ENCODE measurements around the gene ETV5.

Gene ETV5

DNA sequence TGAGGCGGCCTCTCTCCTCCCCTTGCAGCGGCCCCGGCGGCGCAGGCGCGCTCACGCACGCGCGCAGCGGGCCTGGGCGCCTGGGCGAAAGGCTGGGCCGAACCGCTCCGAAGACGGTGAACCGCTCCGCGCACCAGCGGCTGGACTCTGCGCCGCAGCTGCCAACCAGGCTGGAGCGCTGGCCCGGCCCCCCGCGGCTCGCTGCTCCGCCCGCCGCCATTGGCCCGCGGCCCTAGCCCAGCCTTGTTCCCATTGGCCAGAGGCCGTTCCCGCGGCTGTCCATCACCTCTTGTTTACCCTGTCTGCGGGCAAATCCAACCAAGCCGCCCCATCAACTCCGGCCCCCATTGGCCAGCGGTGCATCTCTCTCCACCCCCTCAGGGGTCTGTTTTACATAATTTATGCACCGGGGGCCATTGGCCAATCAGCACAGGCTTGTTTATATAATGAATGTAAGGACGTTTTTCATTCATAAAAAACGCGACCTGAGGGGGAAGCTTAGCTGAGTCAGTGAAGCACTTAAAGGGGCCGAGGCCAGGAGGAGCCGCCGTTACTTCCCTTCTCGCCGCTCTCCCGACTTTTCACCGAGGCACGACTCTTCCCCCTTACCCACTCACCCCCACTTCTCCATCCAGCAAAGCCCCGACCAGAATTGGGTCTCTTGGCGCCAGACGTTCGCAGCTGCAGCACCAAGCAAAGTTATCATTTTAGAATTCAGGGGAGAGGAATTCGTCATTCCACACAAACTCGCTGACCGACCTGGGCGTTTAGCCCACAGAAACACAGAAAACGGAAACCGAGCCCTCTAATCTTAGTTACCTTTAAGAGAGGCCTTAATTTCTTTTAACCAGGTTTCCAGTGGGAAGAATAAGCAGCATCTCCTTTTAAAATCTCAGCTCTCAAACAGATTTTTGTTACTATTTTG, at the start of gene ETV5:
TSS of gene ETV5 (minus strand) at position 149 of the 925 bp plus-strand sequence. CDS start 3,221 bp downstream, outside the sequence.
- DNase-seq (ENCODE audit: low spot score) = peak; percentile 94

DNA sequence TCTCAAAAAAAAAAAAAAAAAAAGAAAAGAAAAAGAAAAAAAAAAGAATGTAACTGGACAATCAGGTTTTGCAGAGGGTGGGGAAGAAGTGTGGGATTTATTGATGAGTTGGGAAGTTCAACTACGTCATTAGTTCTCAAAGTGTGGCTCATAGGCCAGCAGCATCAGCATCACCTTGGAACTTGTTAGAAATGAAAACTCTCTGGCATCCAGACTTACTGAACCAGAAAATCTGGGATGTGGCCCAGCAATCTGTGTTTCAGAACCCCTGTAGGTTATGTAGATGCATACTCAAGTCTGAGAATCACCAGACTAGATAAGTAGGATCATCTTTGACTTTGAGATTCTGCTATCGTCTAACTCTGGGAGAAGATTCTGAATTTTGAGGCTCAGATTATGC, 45.8 kb upstream of the ETV5 start:
- DNase-seq (ENCODE audit: low spot score) = no peak

DNA sequence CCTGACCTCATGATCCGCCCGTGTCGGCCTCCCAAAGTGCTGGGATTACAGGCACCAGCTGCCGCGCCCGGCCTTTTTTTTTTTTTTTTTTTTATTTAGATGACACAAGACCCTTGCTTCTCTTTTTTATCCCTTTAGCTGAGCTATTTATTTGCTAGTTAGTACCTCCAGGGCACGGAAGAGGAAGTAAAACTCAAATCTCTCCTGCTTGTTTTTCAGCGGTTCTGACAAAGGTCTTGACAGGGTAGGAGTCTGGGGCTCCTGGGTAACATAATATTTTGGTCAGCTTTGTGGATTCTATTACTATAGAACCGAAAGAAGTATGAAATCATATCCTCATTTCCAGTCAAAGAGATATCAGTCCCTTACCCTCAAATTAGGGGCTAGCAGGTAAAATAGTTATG, 44.0 kb upstream of the ETV5 start:
- DNase-seq (ENCODE audit: low spot score) = no peak

DNA sequence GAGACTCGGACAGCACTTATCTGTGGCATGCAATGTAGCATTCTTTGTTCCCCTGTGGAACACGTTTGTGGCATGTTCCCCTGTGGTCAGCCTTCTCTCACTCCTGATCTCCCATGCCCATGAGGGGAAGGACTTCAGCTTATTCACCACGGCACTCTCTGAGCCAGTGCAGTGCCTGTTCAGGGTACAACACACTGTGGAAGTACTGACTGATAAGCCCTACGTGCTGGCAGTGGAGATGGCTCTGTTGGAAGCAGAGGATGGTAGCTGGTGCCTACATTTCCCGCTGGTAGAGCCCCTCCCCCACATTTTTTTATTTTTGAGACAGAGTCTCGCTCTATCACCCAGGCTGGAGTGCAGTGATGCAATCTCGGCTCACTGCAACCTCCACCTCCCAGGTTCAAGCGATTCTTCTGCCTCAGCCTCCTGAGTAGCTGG, 43.5 kb upstream of the ETV5 start:
- no peak for DNase-seq (ENCODE audit: low spot score)

DNA sequence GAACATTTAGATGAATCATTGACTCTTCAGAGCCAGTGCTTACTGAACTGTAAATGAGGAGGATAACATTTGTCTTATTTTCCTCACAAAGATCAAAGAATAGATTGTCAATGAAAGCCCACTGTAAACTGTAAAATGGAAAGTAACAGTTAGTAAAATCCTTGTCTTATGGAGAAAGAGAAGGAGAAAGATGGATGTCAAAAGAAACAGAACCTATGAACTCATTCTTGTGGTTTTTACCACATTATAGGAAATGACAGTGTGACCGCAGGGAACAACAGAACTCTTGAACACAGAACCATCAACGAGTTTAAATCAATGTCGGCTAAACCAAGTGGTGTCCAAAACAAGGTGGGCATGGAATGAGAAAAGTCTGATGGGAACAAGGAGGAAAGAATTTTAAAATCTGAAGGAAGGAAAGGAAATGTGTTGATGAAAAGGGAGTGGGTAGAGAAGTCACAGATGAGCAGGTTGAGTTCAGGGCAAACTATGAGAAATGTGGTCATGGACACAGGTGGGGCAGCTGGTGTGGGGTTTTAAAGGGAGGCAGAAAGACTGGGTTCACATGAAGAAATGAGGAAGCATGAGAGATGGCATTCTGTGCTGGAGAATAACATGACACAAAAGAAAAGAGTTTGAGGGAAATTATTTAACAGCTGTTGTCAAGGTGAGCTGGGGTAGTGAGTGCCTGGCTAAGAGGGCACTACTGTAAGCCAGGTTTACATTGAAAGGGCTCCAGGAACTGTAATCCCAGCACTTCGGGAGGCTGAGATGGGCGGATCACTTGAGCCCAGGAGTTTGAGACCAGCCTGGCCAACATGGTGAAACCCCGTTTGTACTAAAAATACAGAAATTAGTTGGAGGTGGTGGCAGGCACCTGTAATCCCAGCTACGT, 42.4 kb upstream of the ETV5 start:
- no peak for DNase-seq (ENCODE audit: low spot score)

DNA sequence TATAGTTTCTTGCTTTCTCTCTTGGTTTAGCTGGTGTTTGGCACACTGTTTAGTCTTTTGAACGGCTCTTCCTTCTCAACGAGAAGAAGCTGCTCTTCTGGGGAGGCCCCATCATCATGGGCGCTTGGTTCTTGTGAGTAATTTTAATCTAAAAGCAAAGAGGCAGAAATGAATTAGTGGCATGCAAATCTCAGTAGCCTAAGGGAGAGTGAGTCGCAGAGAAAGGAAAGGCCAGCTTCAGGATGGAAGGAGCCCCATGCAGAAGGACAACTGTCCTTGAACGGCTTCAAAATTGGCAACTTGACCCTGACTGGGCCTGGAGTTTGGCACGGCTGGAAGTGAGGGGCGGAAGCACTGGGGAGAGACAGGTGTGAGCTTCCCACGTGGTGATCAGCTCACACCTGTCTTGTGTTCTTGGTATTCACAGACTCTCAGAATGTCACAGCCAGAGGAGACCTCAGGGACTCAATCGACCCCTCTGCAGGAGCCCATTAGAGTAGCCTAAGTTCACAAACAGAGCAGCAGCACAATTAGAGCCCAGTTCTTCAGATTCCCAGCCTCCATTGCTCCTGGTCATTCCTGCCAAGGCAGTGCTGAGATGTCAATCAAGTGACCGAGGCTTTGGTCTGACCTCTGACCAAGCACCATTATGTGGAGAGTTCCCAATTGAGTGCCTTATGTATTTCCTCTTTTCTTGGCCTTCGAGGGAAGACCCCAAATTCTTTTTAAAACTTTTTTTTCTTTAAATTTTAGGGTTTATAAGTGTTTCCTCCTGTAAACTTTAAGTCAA, 41.3 kb upstream of the ETV5 start:
- DNase-seq (ENCODE audit: low spot score) = no peak

DNA sequence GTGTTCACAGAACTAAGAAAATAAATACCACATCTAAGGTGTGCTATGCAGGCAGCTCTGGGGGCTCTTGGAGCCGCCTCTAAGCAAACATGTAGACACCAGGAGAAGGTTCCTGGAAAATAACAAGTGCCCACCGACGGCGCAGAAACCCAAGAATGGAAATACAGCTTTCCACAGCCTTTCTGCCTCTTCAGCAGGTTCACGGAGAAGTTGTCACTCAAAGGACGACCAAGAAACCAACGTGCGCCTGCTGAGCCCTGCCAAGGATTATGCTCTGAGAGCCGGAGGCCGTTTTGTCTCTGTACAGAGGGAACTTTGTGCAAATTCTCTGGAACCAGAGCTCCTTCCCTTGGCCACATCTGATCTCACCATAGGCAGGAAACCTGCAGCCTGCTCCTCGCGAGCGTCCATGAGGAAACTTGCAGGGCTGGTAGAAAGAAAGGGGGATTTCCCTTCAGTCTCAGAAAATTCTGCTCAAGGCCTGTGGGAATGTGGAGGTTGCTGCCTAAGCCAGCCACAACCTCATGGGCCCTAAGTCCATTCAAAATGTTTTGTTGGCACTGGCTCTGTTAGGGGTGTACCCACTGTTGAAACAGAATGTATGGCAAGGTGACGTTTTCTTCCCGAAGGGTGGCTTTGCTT, 40.6 kb upstream of the ETV5 start:
- DNase-seq (ENCODE audit: low spot score) = no peak

DNA sequence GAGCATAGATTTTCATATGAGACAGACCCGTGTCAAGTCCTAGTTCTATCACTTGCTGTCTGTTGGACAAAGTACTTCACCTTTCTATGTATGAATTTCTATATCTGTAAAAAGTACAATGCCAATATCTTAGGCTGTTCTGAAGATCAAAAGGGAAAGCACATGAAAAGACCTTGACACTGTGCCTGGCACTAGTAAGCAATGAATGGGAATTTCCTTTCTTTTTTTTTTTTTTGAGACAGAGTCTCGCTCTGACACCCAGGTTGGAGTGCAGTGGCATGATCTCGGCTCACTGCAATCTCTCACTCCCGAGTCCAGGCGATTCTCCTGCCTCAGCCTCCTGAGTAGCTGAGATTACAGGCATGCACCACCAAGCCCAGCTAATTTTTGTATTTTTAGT, 35.4 kb upstream of the ETV5 start:
- no peak for DNase-seq (ENCODE audit: low spot score)

DNA sequence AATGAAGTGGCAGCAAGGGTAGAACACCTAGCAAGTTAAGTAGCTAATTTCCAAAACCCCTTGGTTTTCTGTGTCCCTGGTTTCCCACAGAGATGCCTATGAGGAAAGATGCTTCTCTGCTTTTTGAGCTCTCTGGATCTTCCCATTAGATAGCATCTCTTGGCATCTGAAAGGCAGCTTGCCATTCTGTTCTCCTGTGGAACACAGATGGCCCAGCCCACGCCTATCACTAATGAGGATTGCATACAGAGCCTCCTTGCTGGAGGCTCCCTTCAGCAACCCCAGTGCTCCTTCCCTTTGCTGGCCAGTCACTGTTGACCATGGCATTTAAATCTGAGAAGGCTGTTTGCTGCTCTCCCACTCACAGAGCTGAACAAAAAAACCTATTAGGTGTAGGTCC, 34.4 kb upstream of the ETV5 start:
- no peak for DNase-seq (ENCODE audit: low spot score)

DNA sequence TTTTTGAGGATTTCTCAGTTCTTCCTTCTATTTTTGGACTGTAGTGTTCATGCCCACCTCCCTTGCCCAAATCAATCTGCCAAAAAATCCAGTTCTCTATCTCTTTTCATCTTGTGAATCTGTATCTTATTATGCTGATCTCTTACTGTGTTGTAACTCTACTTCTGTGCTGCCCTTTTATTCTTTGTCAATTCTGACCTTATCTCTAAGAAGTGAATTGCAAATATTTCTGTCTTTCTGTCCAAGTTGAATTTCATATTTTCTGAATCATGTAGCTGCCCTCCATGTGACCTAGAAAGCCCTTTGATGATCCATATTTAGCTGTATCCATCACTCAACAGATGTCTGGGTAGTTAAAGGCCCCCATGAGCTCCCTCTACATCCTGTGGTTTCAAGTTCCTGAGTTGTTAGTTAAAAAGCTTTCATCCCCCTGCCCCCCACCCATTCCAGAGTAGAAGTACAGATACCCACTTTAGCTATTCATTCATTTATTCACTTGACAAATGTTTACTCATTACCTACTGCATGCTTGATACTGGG, 33.6 kb upstream of the ETV5 start:
- DNase-seq (ENCODE audit: low spot score) = no peak

DNA sequence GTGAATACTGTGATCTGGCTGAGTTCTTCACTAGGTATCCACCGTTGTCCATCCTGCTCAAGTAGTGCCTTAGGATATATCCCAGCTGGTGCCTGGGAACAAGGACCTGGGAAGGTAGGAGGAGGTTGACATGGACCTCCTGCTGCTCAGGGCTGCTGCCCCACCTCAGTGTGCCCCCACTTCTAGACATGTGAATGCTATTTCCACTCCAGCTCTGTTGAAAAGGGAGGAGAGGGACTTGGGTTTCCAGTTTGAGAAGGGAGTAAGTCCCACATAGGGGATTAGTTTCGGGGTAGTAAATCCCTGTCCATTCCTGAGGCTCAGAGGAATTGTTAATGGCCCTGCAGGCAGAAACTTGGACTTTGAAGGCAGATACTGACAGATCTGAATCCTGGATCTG, 32.9 kb upstream of the ETV5 start:
- DNase-seq (ENCODE audit: low spot score) = no peak

DNA sequence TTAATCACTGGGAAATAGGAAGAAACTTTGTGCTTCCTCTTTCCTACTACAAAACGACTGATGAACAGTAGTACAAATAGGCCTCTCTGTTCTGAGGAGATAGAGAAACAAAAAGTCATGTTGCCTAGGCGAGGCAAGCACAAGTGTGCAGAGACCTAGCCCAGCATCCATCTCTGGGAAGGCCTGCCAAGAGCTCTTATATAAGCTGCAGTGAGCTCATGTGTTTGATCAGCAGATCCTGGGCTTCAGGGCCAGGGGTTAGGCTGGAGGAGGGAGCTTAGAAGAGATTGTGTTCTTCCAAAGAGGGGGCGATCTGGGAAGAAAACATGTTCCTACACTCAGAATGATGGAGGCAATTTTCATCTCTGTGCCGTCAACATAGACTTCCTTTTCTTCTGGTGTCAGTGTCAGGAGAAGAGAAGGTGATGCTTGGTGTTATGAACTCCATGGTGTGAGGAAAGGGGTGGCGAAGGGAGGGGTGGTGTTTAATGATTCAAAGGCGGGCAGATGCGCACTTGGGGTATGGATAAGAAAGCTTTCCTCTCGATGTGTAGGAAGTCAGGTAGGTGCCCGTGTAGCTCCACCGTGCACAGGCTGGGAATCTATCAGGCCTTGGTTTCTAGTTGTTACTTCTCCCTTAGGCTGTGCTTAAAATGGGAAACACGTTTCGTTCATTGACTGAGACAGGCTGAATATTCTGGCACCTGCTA, 29.5 kb upstream of the ETV5 start:
- DNase-seq (ENCODE audit: low spot score) = no peak

DNA sequence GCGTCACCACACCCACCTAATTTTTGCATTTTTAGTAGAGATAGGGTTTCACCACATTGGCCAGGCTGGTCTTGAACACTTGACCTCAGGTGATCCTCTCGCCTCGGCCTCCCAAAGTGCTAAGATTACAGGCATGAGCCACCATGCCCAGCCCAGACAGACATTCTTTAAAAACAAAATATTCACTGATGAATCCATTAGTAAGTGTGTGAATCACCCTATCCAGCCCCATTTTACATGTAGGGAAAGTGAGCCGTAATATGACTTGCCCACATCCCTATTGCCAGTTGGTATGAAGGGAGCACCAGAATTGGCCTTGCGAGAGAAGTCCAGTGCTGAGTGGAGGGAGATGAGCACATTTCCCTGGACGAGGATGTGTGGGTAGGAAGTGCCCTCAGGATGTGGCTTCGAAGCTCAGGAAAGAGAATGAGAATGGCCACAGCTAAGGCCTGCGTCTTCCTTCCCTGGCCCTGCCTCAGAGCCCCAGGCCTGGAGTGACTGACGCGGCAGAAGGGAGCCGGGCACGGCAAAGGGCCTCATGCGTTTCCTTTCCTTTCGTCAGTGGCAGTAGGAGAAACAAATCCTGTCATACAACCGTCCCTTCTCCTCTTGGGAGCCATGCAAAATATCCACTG, 28.3 kb upstream of the ETV5 start:
- DNase-seq (ENCODE audit: low spot score) = no peak

DNA sequence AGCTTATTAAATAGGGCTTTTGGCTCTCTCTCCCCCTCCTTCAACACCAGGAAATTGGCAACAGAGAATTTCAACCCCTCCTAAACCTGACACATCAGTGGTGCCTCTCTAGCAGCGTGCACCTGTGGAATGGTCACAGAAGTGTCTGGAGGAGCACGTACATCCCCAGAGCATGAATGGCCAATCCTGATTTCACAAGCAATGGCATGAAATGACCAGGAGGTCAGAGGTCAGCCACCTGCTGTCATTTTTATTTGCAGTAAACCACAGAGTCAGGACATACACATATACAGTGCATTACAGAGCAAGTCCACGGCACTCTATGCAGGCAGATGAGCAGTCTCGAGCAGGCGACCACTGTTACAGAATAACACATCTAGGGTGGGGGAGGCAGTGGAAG, 25.1 kb upstream of the ETV5 start:
- DNase-seq (ENCODE audit: low spot score) = no peak

DNA sequence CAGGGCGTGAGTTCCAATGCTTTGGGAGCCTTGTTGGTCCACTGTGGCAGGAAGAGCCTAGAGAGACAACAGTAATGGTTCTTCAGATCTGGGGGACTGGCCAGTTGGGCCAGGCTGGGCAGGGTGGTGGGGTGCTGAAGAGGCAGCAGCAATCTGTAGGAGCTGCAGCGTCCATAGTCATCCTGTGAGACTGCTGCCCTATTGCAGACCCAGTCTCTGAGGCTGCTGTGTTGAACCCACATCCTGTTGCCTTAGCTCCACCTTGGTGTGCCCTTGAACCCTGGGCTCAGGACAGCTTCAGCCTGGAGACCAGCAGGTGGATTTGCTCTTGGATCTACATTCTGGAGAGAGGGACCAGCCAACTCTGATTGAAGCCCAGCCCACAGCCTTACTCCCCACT, 23.6 kb upstream of the ETV5 start:
- DNase-seq (ENCODE audit: low spot score) = no peak

DNA sequence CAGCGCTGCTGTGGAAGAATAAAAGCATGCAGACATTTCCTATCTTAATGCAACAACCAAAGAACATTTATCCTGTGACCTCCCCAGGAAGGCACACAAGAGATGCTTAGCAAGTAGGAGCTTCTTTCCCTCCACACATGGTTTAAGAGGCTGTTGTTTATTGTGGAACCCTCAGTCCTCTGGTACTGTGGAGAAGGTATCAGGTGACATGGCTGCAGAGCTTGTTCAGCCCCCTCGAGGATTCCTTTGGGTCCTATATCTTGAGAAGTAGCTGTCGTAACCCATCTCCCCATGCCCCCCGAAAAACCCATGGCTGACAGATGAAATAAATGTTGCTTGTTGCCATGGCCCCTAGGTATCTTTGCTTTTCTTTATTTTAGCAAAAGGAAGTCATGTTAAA, 20.3 kb upstream of the ETV5 start:
- DNase-seq (ENCODE audit: low spot score) = no peak

DNA sequence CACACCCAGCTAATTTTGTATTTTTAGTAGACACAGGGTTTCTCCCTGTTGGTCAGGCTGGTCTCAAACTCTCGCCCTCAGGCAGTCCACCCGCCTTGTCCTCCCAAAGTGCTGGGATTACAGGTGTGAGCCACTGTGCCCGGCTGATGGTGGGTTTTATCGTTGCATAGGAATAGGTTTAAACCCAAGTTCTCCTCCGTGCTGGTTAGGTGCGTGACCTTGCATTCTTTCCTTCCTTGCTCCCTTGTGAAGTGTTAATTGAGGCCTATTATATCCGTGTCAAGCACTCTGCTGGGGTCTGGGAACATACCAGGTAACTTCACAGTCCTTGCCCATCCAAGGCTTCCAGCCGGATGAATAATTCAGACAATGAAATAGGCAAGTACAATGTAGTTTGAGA, 19.3 kb upstream of the ETV5 start:
- no peak for DNase-seq (ENCODE audit: low spot score)

DNA sequence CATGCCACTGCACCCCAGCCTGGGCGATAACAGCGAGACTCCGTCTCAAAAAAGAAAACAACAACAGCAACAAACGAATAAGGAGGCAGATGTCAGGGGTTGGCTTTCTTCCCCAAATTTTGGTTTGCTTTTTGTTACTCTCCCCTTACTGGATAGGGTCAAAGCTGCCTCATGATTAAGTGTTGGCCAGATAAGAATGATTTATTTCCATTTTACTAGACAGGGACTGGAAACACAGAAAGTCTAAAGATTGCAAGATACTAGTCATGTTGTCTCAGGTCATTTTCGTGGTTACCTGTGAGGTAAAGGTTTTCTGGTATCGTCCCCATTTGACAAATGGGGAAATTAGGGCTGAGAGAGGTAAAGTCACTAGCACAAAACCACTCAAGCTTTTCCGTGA, 18.6 kb upstream of the ETV5 start:
- DNase-seq (ENCODE audit: low spot score) = no peak

DNA sequence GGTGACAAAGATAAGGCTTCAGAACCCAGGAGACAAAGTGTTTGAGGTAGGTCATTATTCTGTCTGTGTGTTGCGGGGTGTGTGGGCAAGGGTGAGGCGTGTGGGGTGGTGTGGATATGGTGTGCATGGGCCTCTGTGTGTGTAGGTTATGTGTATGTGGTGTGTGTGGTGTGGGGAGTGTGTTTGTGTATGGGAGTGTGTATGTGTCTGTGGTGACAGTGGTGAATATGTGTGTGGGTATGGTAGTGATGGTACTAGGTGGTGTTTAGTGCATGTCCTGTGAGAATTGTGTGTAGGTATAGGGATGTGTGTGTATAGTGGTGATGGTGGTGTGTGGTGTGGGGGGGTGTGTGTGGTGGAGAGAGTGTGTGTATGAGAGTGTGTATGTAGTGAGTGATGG, 16.2 kb upstream of the ETV5 start:
- DNase-seq (ENCODE audit: low spot score) = no peak

DNA sequence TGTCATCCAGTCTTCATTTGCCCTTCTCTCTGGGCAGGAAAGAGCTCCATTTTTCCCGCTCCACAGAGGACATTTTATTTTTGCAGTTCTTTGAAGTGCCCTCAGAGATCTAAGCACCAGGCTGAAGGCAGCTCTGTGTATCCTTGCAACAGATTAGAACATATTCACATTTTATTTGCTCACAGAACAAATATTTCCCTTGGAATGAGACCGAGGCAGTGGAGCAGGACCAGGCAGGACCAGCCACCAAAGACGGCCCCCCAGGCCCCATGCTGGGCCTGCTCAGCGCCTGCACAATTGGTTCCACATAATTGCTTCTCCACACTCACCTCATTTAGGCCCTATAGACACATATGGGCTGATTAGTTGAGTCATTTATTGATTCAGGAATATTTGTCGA, 15.7 kb upstream of the ETV5 start:
- no peak for DNase-seq (ENCODE audit: low spot score)

All from HuH-7.5 (cell line).